HuH-7.5 (cell line): ENCODE results near the gene MACROH2A2.
"Not testable (repeated sequence)": the region's sequence is repeated elsewhere in the genome, so short reads cannot be mapped to it uniquely, and the experiment has no call there.

Source experiments
- DNase-seq: peaks from one replicate; pipeline ENCODE4 v3.0.0; 2011; ENCODE audit warnings: low spot score

MACROH2A2 gene

GRCh38 chr10:70158113-70158512 is 105.5 kb downstream of the MACROH2A2 start:
- no peak for DNase-seq

DNA sequence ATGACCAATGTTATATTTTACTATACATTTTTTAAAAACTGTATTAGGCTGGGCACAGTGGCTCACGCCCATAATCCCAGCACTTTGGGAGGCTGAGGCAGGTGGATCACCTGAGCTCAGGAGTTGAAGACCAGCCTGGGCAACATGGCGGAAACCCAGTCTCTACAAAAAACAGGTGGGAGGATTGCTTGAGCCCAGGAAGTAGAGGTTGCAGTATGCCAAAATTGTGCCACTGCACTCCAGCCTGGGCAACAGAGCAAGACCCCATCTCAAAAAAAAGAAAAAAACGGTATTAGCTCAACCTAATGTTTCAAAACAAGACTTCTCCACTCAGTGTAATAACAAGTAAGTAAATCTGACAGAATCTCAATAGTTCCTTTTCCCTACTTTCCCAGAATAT is 106.7 kb downstream of the MACROH2A2 start:
- DNase-seq, result not testable (repeated sequence)

GRCh38 chr10:70160798-70161197 is 108.2 kb downstream of the MACROH2A2 start:
- no peak for DNase-seq
